ENCODE data around the gene SRY.
"Not testable (repeated sequence)": the region's sequence is repeated elsewhere in the genome, so short reads cannot be mapped to it uniquely, and the experiment has no call there.

Gene SRY

DNA sequence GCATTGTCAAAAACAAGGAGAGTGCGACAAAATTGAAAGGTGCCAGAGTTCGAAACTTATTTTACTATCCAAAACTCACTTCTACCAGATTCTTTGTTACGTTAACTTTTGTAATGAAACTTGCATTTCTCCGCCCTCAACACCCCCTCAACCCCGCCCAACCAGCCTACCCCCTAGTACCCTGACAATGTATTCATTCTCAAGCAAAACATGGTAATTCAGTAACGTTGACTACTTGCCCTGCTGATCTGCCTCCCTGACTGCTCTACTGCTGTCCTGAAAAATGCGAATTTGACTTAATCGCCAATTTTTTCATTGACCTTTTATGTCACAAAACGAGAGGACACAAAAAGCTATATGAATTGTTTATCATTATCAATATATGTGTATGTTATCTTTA lies at the start of gene SRY:
TSS of gene SRY (minus strand) at position 83 of the 400 bp plus-strand sequence. CDS start at position 4, 79 bp downstream.
- DNase-seq, result no peak

DNA sequence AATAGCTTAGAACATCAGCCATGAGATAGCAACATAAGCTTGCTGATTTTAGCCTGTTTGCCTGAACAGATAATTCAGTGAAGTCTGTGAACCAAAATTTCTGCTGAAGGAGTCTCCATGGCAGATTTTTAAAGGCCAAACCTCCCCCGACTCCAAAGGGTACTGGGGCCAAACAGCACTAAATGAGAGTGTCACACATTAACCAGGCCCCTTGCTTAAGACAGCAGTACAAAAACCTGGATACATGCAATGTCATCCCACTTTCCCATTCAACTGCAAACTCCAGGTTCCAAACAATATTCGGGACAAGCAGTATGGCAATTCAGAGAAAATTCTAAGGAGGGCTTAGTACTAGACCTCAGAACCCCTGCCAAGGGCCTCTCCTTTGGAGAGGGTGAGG lies 49.6 kb upstream of the SRY start:
- no peak for DNase-seq

DNA sequence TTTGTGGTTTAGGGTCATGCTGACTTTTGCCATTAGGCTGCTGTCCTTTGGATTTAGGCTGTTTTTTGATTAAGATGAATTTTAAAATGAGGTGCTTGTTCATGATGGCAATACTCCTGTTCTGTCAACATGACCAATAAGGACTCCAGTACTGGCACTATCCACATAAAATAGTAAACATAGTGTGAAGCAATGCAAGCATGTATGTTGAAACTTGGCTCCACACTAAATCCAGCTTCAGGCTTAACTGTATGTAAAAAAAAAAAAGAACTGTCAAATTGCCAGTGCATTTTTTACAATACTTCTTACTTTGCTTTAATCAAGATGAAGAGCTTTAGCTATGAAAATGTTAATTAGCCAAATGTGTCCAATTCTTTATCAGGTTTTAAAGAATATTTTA lies 47.7 kb upstream of the SRY start:
- no peak for DNase-seq

DNA sequence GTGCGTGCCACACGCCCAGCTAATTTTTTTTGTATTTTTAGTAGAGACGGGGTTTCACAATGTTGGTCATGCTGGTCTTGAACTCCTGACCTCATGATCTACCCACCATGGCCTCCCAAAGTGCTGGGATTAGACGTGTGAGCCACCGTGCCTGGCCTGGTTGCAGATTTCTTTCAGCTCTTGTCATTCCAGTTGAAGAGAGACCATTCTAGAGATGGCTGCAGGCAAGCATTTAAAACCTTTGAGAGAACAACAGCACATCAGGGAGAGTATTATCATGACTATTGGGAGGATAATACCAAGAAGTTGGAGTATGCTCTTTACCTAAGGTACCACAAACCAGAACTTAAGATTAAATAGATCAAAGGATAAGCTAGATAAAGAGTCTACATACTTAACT lies 41.0 kb upstream of the SRY start:
- DNase-seq, result no peak

DNA sequence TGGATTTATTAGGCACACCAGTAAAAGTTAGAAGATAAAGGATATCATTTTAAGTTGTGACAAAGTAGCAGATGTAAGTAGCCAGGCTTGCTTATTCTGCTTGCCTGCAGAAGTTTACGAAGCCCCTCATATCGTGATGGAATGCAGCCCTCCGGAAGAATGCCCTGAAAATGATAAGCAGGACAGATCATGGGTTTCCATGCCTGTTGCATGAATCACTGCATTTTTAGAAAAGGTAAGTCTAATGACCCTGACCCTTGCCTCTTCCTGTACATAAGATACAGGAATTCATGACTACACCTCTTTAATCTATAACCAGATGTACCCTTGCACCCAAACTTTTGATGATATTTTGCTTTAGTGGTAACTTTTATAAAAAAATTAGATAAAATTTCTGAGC lies 37.0 kb upstream of the SRY start:
- no peak for DNase-seq

DNA sequence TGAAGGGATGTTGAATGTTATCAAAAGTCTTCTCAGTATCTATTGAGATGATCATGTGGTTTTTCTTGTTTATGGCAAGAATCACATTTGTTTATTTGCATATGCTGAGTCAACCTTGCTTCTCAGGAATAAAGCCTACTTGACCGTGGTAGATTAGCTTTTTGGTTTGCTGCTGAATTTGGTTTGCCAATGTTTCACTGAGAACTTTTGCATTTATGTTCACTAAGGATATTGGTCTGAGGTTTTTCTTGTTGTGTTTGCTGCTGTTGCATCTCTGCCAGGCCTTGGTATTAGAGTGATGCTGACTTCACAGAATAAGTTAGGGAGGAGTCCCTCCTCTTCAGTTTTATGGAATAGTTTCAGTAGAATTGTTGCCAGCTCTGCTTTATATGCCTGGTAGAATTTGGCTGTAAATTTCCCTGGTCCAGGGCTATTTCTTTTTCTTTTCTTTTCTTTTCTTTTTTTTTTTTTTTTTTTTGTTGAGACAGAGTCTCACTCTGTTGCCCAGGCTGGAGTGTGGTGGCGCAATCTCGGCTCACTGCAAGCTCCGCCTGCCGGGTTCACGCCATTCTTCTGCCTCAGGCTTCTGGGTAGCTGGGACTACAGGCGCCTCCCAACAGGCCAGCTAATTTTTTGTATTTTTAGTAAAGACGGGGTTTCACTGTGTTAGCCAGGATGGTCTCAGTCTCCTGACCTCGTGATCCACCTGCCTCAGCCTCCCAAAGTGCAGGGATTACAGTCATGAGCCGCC lies 29.8 kb upstream of the SRY start:
- not testable (repeated sequence) for DNase-seq

DNA sequence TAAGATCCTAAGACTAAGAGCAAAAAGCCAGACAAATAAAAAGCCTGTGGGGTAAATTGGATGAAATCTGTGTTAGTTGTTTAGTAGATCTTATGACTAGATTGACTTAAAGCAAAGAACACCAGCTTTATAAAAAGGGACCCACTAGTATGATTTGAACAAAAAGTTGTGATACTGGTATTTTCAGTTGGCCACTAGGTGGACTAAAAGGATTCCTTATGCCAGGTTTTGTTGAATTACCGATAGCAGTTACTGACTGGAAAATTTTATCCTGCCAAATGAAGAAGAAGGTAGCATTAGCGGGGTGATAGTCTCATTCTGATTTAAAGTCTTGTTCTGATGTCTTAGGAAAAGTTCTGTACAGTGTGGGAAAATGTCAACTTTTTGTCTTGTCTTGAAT lies 12.8 kb upstream of the SRY start:
- DNase-seq, result peak; percentile 46

DNA sequence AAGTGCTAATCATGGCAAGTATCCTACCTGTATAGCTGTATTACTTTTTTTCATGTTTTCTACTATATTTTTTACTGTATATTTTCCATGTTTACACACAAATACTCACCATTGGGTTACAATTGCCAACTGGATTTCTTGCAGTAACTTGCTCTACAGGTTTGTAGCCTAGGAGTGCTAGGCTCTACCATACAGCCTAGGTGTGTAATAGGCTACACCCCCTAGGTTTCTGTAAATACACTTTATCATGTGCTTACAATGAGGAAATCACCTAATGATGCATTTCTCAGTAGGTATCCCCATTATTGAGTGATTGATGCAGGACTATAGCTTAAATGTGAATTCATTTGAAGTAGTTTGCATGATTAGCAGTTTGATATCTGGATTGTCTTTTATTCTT lies 10.5 kb upstream of the SRY start:
- no peak for DNase-seq

DNA sequence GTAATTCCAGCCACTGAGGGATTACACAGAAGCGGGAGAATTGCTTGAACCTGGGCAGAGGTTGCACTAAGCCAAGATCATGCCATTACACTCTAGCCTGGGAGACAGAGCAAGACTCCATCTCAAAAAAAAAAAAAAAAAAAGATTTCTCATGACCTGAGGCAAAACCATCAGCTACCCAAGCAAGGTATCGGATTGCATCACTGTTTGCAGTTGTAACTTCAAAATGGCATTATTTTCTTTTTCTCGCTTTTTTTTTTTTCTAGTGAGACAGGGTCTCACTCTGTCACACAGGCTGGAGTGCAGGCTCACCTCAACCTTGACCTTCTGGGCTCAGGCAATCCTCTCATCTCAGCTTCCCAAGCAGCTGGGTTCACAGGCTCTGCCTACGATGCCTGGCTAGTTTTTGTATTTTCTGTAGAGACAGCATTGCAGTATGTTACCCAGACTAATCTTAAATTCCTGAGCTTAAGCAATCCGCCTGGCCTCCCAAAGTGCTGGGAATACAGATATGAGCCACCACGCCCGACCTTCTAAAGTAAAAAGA lies 9.6 kb upstream of the SRY start:
- no peak for DNase-seq

DNA sequence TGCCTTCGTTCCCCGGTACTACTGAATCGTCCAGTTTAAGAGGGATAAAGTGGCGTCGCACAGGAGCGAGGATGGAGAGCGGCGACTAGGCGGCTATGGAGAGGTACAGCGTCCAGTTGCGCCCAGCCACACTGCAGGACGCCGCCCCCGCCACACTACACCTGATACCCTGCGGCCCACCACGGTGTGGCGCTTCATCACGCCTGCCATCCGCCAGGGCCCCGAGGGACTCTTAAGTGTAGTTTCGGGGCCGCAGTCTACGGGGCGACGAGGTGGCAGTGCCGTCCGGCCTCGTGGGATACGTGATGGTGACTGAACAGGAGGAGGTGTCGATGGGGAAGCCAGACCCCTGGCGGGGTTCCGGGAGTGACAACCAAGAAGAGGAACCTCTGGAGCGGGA lies 2.3 kb upstream of the SRY start:
- DNase-seq, result no peak

DNA sequence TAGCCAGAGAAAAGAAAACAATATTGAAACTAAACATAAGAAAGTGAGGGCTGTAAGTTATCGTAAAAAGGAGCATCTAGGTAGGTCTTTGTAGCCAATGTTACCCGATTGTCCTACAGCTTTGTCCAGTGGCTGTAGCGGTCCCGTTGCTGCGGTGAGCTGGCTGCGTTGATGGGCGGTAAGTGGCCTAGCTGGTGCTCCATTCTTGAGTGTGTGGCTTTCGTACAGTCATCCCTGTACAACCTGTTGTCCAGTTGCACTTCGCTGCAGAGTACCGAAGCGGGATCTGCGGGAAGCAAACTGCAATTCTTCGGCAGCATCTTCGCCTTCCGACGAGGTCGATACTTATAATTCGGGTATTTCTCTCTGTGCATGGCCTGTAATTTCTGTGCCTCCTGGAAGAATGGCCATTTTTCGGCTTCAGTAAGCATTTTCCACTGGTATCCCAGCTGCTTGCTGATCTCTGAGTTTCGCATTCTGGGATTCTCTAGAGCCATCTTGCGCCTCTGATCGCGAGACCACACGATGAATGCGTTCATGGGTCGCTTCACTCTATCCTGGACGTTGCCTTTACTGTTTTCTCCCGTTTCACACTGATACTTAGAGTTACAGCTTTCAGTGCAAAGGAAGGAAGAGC lies 488 bp downstream of the SRY start:
- DNase-seq, result no peak
